K562 (cell line): Measurements from ENCODE around the gene RGS14. TPM values are rescaled to one million over a fixed set of nuclear protein-coding genes. Genes with fewer than 3 reads are reported as not detected.
A peak's percentile ranks its signal among the peaks of the same experiment; 100 is the strongest.

Experiments
- ATF6 ChIP-seq: sonication (generic); formaldehyde crosslinking; IDR thresholded peaks from 2 replicates; pipeline ENCODE4 v1.4.0; 2020; ENCODE audit warnings: mild to moderate bottlenecking, missing genetic modification reagents
- BCLAF1 ChIP-seq, 2 experiments: fragments of 450-650 bp in 1 of 2; IDR thresholded peaks; 2 replicates each; pipeline ENCODE4 v1.6.1; 2011 to 2017; ENCODE audit warnings: low read depth in 2 of 2, antibody characterized with exemption in 1 of 2, borderline replicate concordance in 1 of 2, low read length in 1 of 2, mild to moderate bottlenecking in 1 of 2, mixed read lengths in 1 of 2; ENCODE audit not compliant: control insufficient read depth in 1 of 2
- CSDE1 ChIP-seq, 2 experiments: fragments of 450-650 bp; IDR thresholded peaks; 2 replicates each; pipeline ENCODE4 v1.6.1; 2016; ENCODE audit warnings: mild to moderate bottlenecking in 1 of 2
- FOXJ2 ChIP-seq: fragments of 200-800 bp; sonication (Bioruptor generic); IDR thresholded peaks from 2 replicates; pipeline ENCODE4 v1.6.1; 2016; ENCODE audit warnings: missing genetic modification characterization, missing compliant biosample characterization
- HMG20A ChIP-seq: fragments of 450-650 bp; formaldehyde crosslinking; conservative IDR thresholded peaks from 2 replicates; pipeline ENCODE4 v1.4.0; 2020; ENCODE audit warnings: mild to moderate bottlenecking, mixed read lengths
- JUN ChIP-seq, 2 experiments: sonication (generic) in 1 of 2; formaldehyde crosslinking in 1 of 2; IDR thresholded peaks; 2 replicates each; pipeline versions ENCODE4 v1.6.1 to v1.8.0; 2012 to 2022; ENCODE audit warnings: borderline replicate concordance in 2 of 2, mild to moderate bottlenecking in 2 of 2, improper control_type of control experiment in 1 of 2, low read depth in 1 of 2, low read length in 1 of 2, missing genetic modification reagents in 1 of 2
- MECOM ChIP-seq: fragments of 250-450 bp; sonication (Bioruptor Pico); IDR thresholded peaks from 2 replicates; pipeline ENCODE4 v1.8.0; 2022; ENCODE audit warnings: inconsistent platforms
- MEF2A ChIP-seq: IDR thresholded peaks from 2 replicates; pipeline ENCODE4 v1.6.1; 2011; ENCODE audit warnings: low read depth, mild to moderate bottlenecking, low read length, moderate library complexity; ENCODE audit not compliant: control insufficient read depth
- MEF2D ChIP-seq: conservative IDR thresholded peaks from 2 replicates; pipeline ENCODE4 v1.6.1; 2016; ENCODE audit warnings: low read depth, missing genetic modification characterization, missing compliant biosample characterization
- NBN ChIP-seq: fragments of 450-650 bp; IDR thresholded peaks from 2 replicates; pipeline ENCODE4 v1.6.1; 2016; ENCODE audit warnings: low read depth, mild to moderate bottlenecking
- POLR2AphosphoS2 ChIP-seq: IDR thresholded peaks from 2 replicates; pipeline ENCODE4 v1.6.1; 2012; ENCODE audit warnings: low read length, improper control_type of control experiment
- RBM25 ChIP-seq: fragments of 200-400 bp; formaldehyde crosslinking; IDR thresholded peaks from 2 replicates; pipeline ENCODE4 v1.6.1; 2018; ENCODE audit warnings: low read length, low read depth, moderate library complexity; ENCODE audit not compliant: severe bottlenecking
- SRSF1 ChIP-seq: fragments of 200-400 bp; formaldehyde crosslinking; IDR thresholded peaks from 2 replicates; pipeline ENCODE4 v1.6.1; 2017; ENCODE audit warnings: mild to moderate bottlenecking, low read depth, low read length, moderate library complexity
- THRB ChIP-seq: fragments of 450-650 bp; formaldehyde crosslinking; conservative IDR thresholded peaks from 2 replicates; pipeline ENCODE4 v1.4.0; 2022; ENCODE audit warnings: mild to moderate bottlenecking, missing genetic modification characterization
- TOE1 ChIP-seq, 2 experiments: fragments of 450-650 bp in 1 of 2; sonication (generic) in 1 of 2; formaldehyde crosslinking in 1 of 2; IDR thresholded peaks; 2 replicates each; pipeline versions ENCODE4 v1.7.1 to v1.8.0; 2016 to 2022; ENCODE audit warnings: borderline replicate concordance in 2 of 2, mild to moderate bottlenecking in 2 of 2, antibody characterized with exemption in 1 of 2, inconsistent platforms in 1 of 2, low read depth in 1 of 2, missing genetic modification reagents in 1 of 2, moderate library complexity in 1 of 2
- XRCC5 ChIP-seq: fragments of 200-400 bp; formaldehyde crosslinking; IDR thresholded peaks from 2 replicates; pipeline ENCODE4 v1.6.1; 2017; ENCODE audit warnings: low read depth, mild to moderate bottlenecking, low read length
- ZKSCAN3 ChIP-seq: fragments of 250-450 bp; sonication (Bioruptor Pico); IDR thresholded peaks from 2 replicates; pipeline ENCODE4 v1.4.0; 2020
- ZNF184 ChIP-seq: sonication (generic); formaldehyde crosslinking; IDR thresholded peaks from 2 replicates; pipeline ENCODE4 v1.5.0; 2020; ENCODE audit warnings: missing genetic modification reagents
- ZNF507 ChIP-seq: conservative IDR thresholded peaks from 2 replicates; pipeline ENCODE4 v1.6.1; 2017; ENCODE audit warnings: missing genetic modification characterization, missing compliant biosample characterization
- polyA plus RNA-seq, 8 experiments: library from polyadenylated mRNA; depleted of rRNA in 4 of 8; stranded (reverse) in 5 of 8; unstranded in 3 of 8; fragments of >200 nt; fragmentation: Nextera tagmentation in 2 of 8; fragmentation: Illumina TruSeq in 1 of 8; extraction: Ambion mirVana in 2 of 8; extraction: Trizol in 1 of 8; gene quantifications; 2 replicates each; pipeline versions ENCODE4 v1.2.1 to v1.2.3, GENCODE V29; 2011 to 2014; ENCODE audit warnings: inconsistent platforms in 1 of 8, missing spikeins in 1 of 8
- total RNA-seq, 7 experiments: library from RNA; depleted of rRNA in 6 of 7; stranded (reverse); fragments of >200 nt in 6 of 7; fragmentation: Illumina TruSeq in 2 of 7; extraction: Trizol in 2 of 7; gene quantifications; 2 replicates each; pipeline versions ENCODE4 v1.2.1 to v1.2.3, GENCODE V29; 2011 to 2021; ENCODE audit warnings: low replicate concordance in 1 of 7

Gene RGS14
- total and polyA plus RNA-seq, 9 of the 15 experiments (the other 6 are each of a cell fraction or from before 2014, with no cell fraction given), result 0.28 to 75.9 (median 34.5) TPM

- TF ChIP-seq CSDE1 (IDR thresholded peaks at IDR 0.05) (0 out of 4 replicates have a peak, but pooled peaks of 1 of the 2 experiments have one; percentile 47), XRCC5 (no peak), FOXJ2 (tag) (peak; percentile 72; the same call in 1 of the 2 replicates), THRB (CRISPR knock-in tag) (peak; percentile 10; the same call in 1 of the 2 replicates), BCLAF1 (IDR thresholded peaks at IDR 0.05; ENCODE audit: borderline replicate concordance in 1 of 2, control insufficient read depth in 1 of 2, low read depth in 2 of 2, low read length in 1 of 2) (0 out of 4 replicates have a peak, but pooled peaks have one; percentile 26 to 68), MEF2D (tag) (peak; percentile 80), NBN (peak; percentile 59; the same call in 1 of the 2 replicates), MECOM (peak; percentile 56), ZNF184 (CRISPR knock-in tag) (no peak), JUN (IDR thresholded peaks at IDR 0.05; ENCODE audit: borderline replicate concordance, low read depth, low read length) (peak; percentile 49), JUN (CRISPR knock-in tag; IDR thresholded peaks at IDR 0.05; ENCODE audit: borderline replicate concordance) (no peak), RBM25 (no peak), POLR2AphosphoS2 (no peak), ZKSCAN3 (CRISPR knock-in tag) (no peak), SRSF1 (no peak), ATF6 (no peak), MEF2A (no peak), HMG20A (CRISPR knock-in tag) (no peak), ZNF507 (no peak), TOE1 (IDR thresholded peaks at IDR 0.05; ENCODE audit: borderline replicate concordance) (peak; percentile 68), TOE1 (CRISPR knock-in tag; IDR thresholded peaks at IDR 0.05; ENCODE audit: borderline replicate concordance, low read depth) (no peak)
Measured at GRCh38 chr5:177378884-177379883, 21.5 kb downstream of the RGS14 start (continued).
